ENCODE data around the gene TRIM41.
"Not testable (repeated sequence)": the region's sequence is repeated elsewhere in the genome, so short reads cannot be mapped to it uniquely, and the experiment has no call there.

The TRIM41 gene

GRCh38 chr5:181283841-181284755 lies 61.0 kb downstream of the TRIM41 start:
- not testable (repeated sequence) for DNase-seq (ENCODE audit: low read depth in 2 of 2)

Measured in stimulated activated CD4-positive, alpha-beta T cell treated with anti-CD3 and anti-CD28 coated beads, Interleukin-12 subunit alpha, Interleukin-12 subunit beta, amount 100 ng/mL, for 24 hours (primary cell).